HG02588 (cell line): Measurements from ENCODE around the gene KRTAP5-9.
"Not testable (repeated sequence)": the region's sequence is repeated elsewhere in the genome, so short reads cannot be mapped to it uniquely, and the experiment has no call there.

ENCODE experiments used
- ATAC-seq: cut with Tn5 transposase; IDR thresholded peaks from one replicate; pipeline ENCODE4 v1.9.1; 2021; ENCODE audit warnings: mild to moderate bottlenecking, moderate library complexity; ENCODE audit not compliant: unreplicated experiment

Gene KRTAP5-9

GRCh38 chr11:71532036-71532610 is 16.1 kb upstream of the KRTAP5-9 start:
- no peak for ATAC-seq

GRCh38 chr11:71534711-71535608 is 13.3 kb upstream of the KRTAP5-9 start:
- not testable (repeated sequence) for ATAC-seq

GRCh38 chr11:71535825-71536224 is 12.4 kb upstream of the KRTAP5-9 start:
- ATAC-seq: no peak

GRCh38 chr11:71537537-71537936 is 10.7 kb upstream of the KRTAP5-9 start:
- no peak for ATAC-seq

- ATAC-seq: not testable (repeated sequence)
These were observed 10.1 kb upstream of the KRTAP5-9 start, which contains the start of gene KRTAP5-8 for GRCh38 chr11:71537977-71538665. KRTAP5-8 (plus strand) TSS chr11:71538025; CDS start chr11:71538056, 31 bp downstream.

- ATAC-seq: no peak
These were observed 9.6 kb upstream of the KRTAP5-9 start for GRCh38 chr11:71538666-71538990.

GRCh38 chr11:71539017-71539416 is 9.2 kb upstream of the KRTAP5-9 start:
- ATAC-seq: no peak

- not testable (repeated sequence) for ATAC-seq
These were observed 8.2 kb upstream of the KRTAP5-9 start for GRCh38 chr11:71539971-71540370.

- not testable (repeated sequence) for ATAC-seq
These were observed 7.5 kb upstream of the KRTAP5-9 start for GRCh38 chr11:71540521-71541304.

GRCh38 chr11:71542382-71542781 is 5.8 kb upstream of the KRTAP5-9 start:
- ATAC-seq: no peak

GRCh38 chr11:71542879-71543777 is 5.1 kb upstream of the KRTAP5-9 start:
- no peak for ATAC-seq

GRCh38 chr11:71543866-71544265 is 4.4 kb upstream of the KRTAP5-9 start:
- no peak for ATAC-seq

- no peak for ATAC-seq
These were observed 3.5 kb upstream of the KRTAP5-9 start for GRCh38 chr11:71544525-71545214.

GRCh38 chr11:71545405-71545966 is 2.7 kb upstream of the KRTAP5-9 start:
- ATAC-seq: no peak

GRCh38 chr11:71548716-71549151 is 514 bp downstream of the KRTAP5-9 start:
- no peak for ATAC-seq

- no peak for ATAC-seq
These were observed 3.5 kb downstream of the KRTAP5-9 start for GRCh38 chr11:71551711-71552110.

- no peak for ATAC-seq
These were observed 6.8 kb downstream of the KRTAP5-9 start for GRCh38 chr11:71554996-71555395.

- no peak for ATAC-seq
These were observed 7.3 kb downstream of the KRTAP5-9 start for GRCh38 chr11:71555508-71555907.

- no peak for ATAC-seq
These were observed 7.8 kb downstream of the KRTAP5-9 start for GRCh38 chr11:71556018-71556417.
